ENCODE results near the gene COMT.

Gene COMT

GRCh38 chr22:19987394-19988306, 46.1 kb downstream of the COMT start:
- Histone ChIP-seq H4K8ac (ENCODE audit: low read depth, low read length) (no peak overlapping the region), H2BK120ac (ENCODE audit: insufficient read depth, low read length, poor library complexity) (no peak overlapping the region), H2AK5ac (ENCODE audit: low read length) (no peak overlapping the region), H4K91ac (ENCODE audit: low read depth, low read length) (no peak overlapping the region), H3K23ac (ENCODE audit: low read length) (no peak overlapping the region), H3K9me3 (ENCODE audit: insufficient read depth, low read depth, low read length) (no peaks in the 10 kb centered on the region), H2BK5ac (ENCODE audit: low read depth, low read length, poor library complexity) (no peak overlapping the region), H3K27ac (ENCODE audit: low read depth, low read length) (no peak overlapping the region), H3K27me3 (ENCODE audit: insufficient read depth, low read length) (no peaks in the 10 kb centered on the region), H3K4me3 (ENCODE audit: low read depth, low read length) (no peak overlapping the region), H3K79me1 (ENCODE audit: low read length) (no peaks in the 10 kb centered on the region), H3K18ac (ENCODE audit: low read length) (no peak overlapping the region), H3K4me1 (ENCODE audit: control insufficient read depth in 1 of 2, insufficient read depth in 2 of 2, low read length in 2 of 2) (peaks cover 13 to 14% of the 10 kb centered on the region in 2 experiments), H2BK12ac (ENCODE audit: low read length) (no peak overlapping the region), H3K4ac (ENCODE audit: low read depth, low read length) (no peak overlapping the region), H3K4me2 (ENCODE audit: low read length) (no peak overlapping the region), H3K14ac (ENCODE audit: low read length) (no peak overlapping the region), H3K9ac (ENCODE audit: low read length) (no peak overlapping the region), H3K79me2 (ENCODE audit: control insufficient read depth, insufficient read depth, low read length, poor library complexity) (peaks cover 2% of the 10 kb centered on the region), H4K12ac (ENCODE audit: low read depth, low read length) (no peak overlapping the region), H2AFZ (ENCODE audit: insufficient read depth, low read length, poor library complexity) (no peak overlapping the region), H3K36me3 (ENCODE audit: control insufficient read depth in 1 of 2, insufficient read depth in 2 of 2, low read length in 2 of 2) (no peaks in the 10 kb centered on the region)
- DNase-seq, result no peak
- WGBS (ENCODE audit: extremely low coverage, insufficient coverage, insufficient read length), result no CpG with 5 or more reads among the region's 24 CpGs

- H3K36me3 ChIP-seq (ENCODE audit: control insufficient read depth in 1 of 2, insufficient read depth in 2 of 2, low read length in 2 of 2), result no peaks in the 10 kb centered on the region
- no CpG with 5 or more reads among the region's 9 CpGs for WGBS (ENCODE audit: extremely low coverage, insufficient coverage, insufficient read length)
- peaks cover 2% of the 10 kb centered on the region for H3K79me2 ChIP-seq (ENCODE audit: control insufficient read depth, insufficient read depth, low read length, poor library complexity)
- DNase-seq, result no peak
- no peaks in the 10 kb centered on the region for H3K9me3 ChIP-seq (ENCODE audit: insufficient read depth, low read depth, low read length)
- H4K8ac ChIP-seq (ENCODE audit: low read depth, low read length), result no peak overlapping the region
- no peak overlapping the region for H3K4ac ChIP-seq (ENCODE audit: low read depth, low read length)
- no peak overlapping the region for H2AK5ac ChIP-seq (ENCODE audit: low read length)
- H3K9ac ChIP-seq (ENCODE audit: low read length), result no peak overlapping the region
- no peak overlapping the region for H2BK5ac ChIP-seq (ENCODE audit: low read depth, low read length, poor library complexity)
- no peaks in the 10 kb centered on the region for H3K79me1 ChIP-seq (ENCODE audit: low read length)
- H4K91ac ChIP-seq (ENCODE audit: low read depth, low read length), result no peak overlapping the region
- H3K27me3 ChIP-seq (ENCODE audit: insufficient read depth, low read length), result no peaks in the 10 kb centered on the region
- H3K4me2 ChIP-seq (ENCODE audit: low read length), result no peak overlapping the region
- H2BK120ac ChIP-seq (ENCODE audit: insufficient read depth, low read length, poor library complexity), result no peak overlapping the region
- H4K12ac ChIP-seq (ENCODE audit: low read depth, low read length), result no peak overlapping the region
- H3K4me3 ChIP-seq (ENCODE audit: low read depth, low read length), result no peak overlapping the region
- no peak overlapping the region for H3K27ac ChIP-seq (ENCODE audit: low read depth, low read length)
- H3K14ac ChIP-seq (ENCODE audit: low read length), result no peak overlapping the region
- no peak overlapping the region for H3K23ac ChIP-seq (ENCODE audit: low read length)
- no peak overlapping the region for H3K18ac ChIP-seq (ENCODE audit: low read length)
- H3K4me1 ChIP-seq (ENCODE audit: control insufficient read depth in 1 of 2, insufficient read depth in 2 of 2, low read length in 2 of 2), result peaks cover 13 to 14% of the 10 kb centered on the region in 2 experiments
- no peak overlapping the region for H2BK12ac ChIP-seq (ENCODE audit: low read length)
- no peak overlapping the region for H2AFZ ChIP-seq (ENCODE audit: insufficient read depth, low read length, poor library complexity)
These were observed 46.8 kb downstream of the COMT start for GRCh38 chr22:19988331-19988808.

DNA sequence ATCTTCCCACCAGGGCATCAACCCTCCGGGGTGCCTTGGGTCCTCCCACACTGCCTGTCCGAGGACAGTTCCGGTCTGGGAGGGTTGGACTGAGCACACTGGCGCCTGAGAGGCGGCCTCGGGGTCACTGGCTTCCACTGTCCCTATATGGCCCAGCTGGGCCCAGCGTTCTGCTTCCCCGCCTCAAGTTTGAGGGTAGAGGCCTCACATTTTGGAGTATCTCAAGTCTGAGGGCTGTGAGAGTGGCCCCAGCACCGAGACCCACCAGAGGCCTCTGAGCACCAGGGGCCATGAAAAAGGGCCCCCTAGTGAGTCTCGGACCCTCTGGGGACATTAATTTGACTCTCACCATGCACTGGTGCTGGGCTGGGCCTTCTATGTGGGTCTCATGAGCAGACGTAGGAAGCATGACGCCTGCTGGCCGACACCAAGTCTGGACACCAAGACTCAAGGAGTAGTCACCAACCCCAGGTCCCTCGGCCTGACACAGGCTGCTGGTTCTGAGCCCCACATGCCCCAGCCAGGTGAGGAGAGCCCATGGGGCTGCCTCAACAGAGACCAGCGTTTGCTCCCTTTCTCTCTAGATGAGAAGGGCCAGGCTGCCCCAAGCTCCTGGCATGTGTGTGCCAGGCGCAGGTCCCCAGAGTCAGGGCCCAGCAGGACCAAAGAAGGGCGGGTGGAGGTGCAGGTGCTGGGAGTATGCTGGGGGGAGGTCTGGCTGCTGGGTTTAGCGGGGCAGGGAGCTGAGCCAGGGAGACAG, 47.6 kb downstream of the COMT start:
- DNase-seq, result no peak
- H2AK5ac ChIP-seq (ENCODE audit: low read length), result no peak overlapping the region
- no peak overlapping the region for H3K14ac ChIP-seq (ENCODE audit: low read length)
- no peak overlapping the region for H4K91ac ChIP-seq (ENCODE audit: low read depth, low read length)
- no peak overlapping the region for H3K4me3 ChIP-seq (ENCODE audit: low read depth, low read length)
- H3K9me3 ChIP-seq (ENCODE audit: insufficient read depth, low read depth, low read length), result no peaks in the 10 kb centered on the region
- no peak overlapping the region for H3K9ac ChIP-seq (ENCODE audit: low read length)
- H2BK12ac ChIP-seq (ENCODE audit: low read length), result no peak overlapping the region
- no peaks in the 10 kb centered on the region for H3K79me1 ChIP-seq (ENCODE audit: low read length)
- no peak overlapping the region for H3K4ac ChIP-seq (ENCODE audit: low read depth, low read length)
- H3K23ac ChIP-seq (ENCODE audit: low read length), result no peak overlapping the region
- peaks cover 2% of the 10 kb centered on the region for H3K79me2 ChIP-seq (ENCODE audit: control insufficient read depth, insufficient read depth, low read length, poor library complexity)
- H2BK120ac ChIP-seq (ENCODE audit: insufficient read depth, low read length, poor library complexity), result no peak overlapping the region
- no peak overlapping the region for H4K8ac ChIP-seq (ENCODE audit: low read depth, low read length)
- WGBS (ENCODE audit: extremely low coverage, insufficient coverage, insufficient read length), result no CpG with 5 or more reads among the region's 18 CpGs
- no peak overlapping the region for H4K12ac ChIP-seq (ENCODE audit: low read depth, low read length)
- H3K27me3 ChIP-seq (ENCODE audit: insufficient read depth, low read length), result no peaks in the 10 kb centered on the region
- no peak overlapping the region for H3K18ac ChIP-seq (ENCODE audit: low read length)
- H3K36me3 ChIP-seq (ENCODE audit: control insufficient read depth in 1 of 2, insufficient read depth in 2 of 2, low read length in 2 of 2), result no peaks in the 10 kb centered on the region
- no peak overlapping the region for H2AFZ ChIP-seq (ENCODE audit: insufficient read depth, low read length, poor library complexity)
- H3K4me1 ChIP-seq (ENCODE audit: control insufficient read depth in 1 of 2, insufficient read depth in 2 of 2, low read length in 2 of 2), result peaks cover 13% of the 10 kb centered on the region in 2 experiments
- no peak overlapping the region for H3K27ac ChIP-seq (ENCODE audit: low read depth, low read length)
- no peak overlapping the region for H3K4me2 ChIP-seq (ENCODE audit: low read length)
- H2BK5ac ChIP-seq (ENCODE audit: low read depth, low read length, poor library complexity), result no peak overlapping the region

GRCh38 chr22:19989725-19990067, 48.1 kb downstream of the COMT start:
- WGBS (ENCODE audit: extremely low coverage, insufficient coverage, insufficient read length), result no CpG with 5 or more reads among the region's 3 CpGs
- no peak overlapping the region for H3K27ac ChIP-seq (ENCODE audit: low read depth, low read length)
- no peaks in the 10 kb centered on the region for H3K36me3 ChIP-seq (ENCODE audit: control insufficient read depth in 1 of 2, insufficient read depth in 2 of 2, low read length in 2 of 2)
- no peak overlapping the region for H4K12ac ChIP-seq (ENCODE audit: low read depth, low read length)
- H2AFZ ChIP-seq (ENCODE audit: insufficient read depth, low read length, poor library complexity), result no peak overlapping the region
- no peak overlapping the region for H4K8ac ChIP-seq (ENCODE audit: low read depth, low read length)
- H3K23ac ChIP-seq (ENCODE audit: low read length), result no peak overlapping the region
- H3K18ac ChIP-seq (ENCODE audit: low read length), result no peak overlapping the region
- no peaks in the 10 kb centered on the region for H3K9me3 ChIP-seq (ENCODE audit: insufficient read depth, low read depth, low read length)
- H3K4ac ChIP-seq (ENCODE audit: low read depth, low read length), result no peak overlapping the region
- no peak overlapping the region for H2BK120ac ChIP-seq (ENCODE audit: insufficient read depth, low read length, poor library complexity)
- H3K9ac ChIP-seq (ENCODE audit: low read length), result no peak overlapping the region
- no peak overlapping the region for H3K14ac ChIP-seq (ENCODE audit: low read length)
- peaks cover 2% of the 10 kb centered on the region for H3K79me2 ChIP-seq (ENCODE audit: control insufficient read depth, insufficient read depth, low read length, poor library complexity)
- H2BK12ac ChIP-seq (ENCODE audit: low read length), result no peak overlapping the region
- no peak overlapping the region for H2BK5ac ChIP-seq (ENCODE audit: low read depth, low read length, poor library complexity)
- no peak overlapping the region for H2AK5ac ChIP-seq (ENCODE audit: low read length)
- no peak overlapping the region for H3K4me2 ChIP-seq (ENCODE audit: low read length)
- H3K79me1 ChIP-seq (ENCODE audit: low read length), result no peaks in the 10 kb centered on the region
- H3K27me3 ChIP-seq (ENCODE audit: insufficient read depth, low read length), result no peaks in the 10 kb centered on the region
- DNase-seq, result no peak
- H3K4me1 ChIP-seq (ENCODE audit: control insufficient read depth in 1 of 2, insufficient read depth in 2 of 2, low read length in 2 of 2), result peaks cover 9 to 10% of the 10 kb centered on the region in 2 experiments
- no peak overlapping the region for H3K4me3 ChIP-seq (ENCODE audit: low read depth, low read length)
- no peak overlapping the region for H4K91ac ChIP-seq (ENCODE audit: low read depth, low read length)
